Measurements from ENCODE around the gene ZNF804B.

DNA sequence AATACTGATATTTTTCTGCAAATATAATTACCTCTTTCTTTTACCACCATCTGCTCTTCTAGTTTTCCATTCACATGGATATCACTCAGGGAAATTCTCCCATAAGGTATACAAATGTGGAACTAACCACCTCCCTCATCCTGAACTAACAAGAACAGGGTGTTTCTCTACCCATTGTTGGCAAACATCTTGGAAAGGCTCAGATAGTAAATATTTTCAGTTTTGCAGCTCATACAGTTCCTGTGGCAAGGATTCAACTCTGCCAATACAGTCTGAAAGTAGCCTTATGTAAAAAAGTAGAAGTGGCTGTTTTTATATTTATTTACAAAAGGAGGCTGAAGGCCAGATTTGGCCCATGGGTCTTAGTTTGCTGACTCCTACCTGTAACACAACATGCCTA is 549.0 kb downstream of the ZNF804B start:
- TF ChIP-seq, protein P1, sequence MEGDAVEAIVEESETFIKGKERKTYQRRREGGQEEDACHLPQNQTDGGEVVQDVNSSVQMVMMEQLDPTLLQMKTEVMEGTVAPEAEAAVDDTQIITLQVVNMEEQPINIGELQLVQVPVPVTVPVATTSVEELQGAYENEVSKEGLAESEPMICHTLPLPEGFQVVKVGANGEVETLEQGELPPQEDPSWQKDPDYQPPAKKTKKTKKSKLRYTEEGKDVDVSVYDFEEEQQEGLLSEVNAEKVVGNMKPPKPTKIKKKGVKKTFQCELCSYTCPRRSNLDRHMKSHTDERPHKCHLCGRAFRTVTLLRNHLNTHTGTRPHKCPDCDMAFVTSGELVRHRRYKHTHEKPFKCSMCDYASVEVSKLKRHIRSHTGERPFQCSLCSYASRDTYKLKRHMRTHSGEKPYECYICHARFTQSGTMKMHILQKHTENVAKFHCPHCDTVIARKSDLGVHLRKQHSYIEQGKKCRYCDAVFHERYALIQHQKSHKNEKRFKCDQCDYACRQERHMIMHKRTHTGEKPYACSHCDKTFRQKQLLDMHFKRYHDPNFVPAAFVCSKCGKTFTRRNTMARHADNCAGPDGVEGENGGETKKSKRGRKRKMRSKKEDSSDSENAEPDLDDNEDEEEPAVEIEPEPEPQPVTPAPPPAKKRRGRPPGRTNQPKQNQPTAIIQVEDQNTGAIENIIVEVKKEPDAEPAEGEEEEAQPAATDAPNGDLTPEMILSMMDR (IDR thresholded peaks at IDR 0.05): no peak
- no peak for TF ChIP-seq POLR2A (IDR thresholded peaks at IDR 0.05)

All from esophagus squamous epithelium (tissue), 4 donors.